Measurements from ENCODE around the gene RBMS3.

Gene RBMS3

DNA sequence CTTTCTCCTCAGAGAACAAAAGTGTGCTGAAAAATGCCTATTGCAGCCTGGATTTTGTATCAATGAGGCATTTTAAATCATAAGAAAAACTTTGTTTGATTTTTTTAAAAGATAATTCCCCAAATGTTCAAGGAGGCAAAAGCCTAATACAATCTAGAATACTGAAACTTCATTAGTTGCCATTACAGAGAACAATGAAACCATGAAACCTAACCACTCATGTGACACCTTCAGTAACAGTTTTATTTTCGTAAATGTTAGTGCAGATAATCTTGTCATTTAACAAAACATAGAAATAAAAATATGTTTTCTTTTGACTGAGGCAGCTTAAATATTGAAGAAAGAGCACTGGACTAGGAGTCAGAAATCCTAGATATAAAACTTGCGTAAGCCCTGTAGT, 655.9 kb downstream of the RBMS3 start:
- no peak for DNase-seq (ENCODE audit: low read depth in 2 of 2)

DNA sequence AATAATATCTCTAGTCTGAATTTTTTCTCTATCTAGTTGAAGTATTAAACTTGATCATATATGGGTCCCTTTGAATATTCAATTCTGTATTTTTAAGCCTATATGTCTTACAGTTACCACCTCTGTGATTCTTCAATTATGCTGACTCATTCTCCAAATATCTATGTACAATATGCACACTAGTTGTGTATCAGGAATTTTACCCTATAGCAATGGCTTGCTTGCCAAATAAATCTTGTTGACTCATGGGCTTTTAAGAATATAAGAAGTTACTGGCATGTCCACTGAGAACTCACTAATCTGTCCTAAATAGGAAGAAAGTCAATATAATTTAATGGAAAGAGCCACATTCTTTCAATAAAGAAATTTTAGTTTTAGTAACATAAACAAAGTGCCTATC, 656.3 kb downstream of the RBMS3 start:
- DNase-seq (ENCODE audit: low read depth in 2 of 2) = no peak

GRCh38 chr3:29940759-29941323, 660.0 kb downstream of the RBMS3 start:
- DNase-seq (ENCODE audit: low read depth in 2 of 2) = no peak

DNA sequence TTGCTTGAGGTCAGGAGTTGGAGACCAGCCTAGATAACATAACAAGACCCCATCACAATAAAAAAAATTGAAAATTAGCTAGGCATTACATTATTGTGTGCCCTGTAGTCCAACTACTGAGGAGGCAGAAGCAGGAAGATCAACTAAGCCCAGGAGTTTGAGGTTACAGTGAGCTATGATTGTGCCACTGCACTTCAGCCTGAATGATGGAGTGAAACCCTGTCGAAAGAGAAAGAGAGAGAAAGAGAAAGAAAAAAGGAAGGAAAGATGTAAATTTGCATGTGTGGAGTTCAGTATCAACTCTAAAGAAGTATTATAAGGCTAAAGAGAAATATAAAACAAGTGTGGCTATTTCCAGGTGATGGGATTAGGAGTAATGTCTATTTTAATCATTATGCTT, 661.4 kb downstream of the RBMS3 start:
- no peak for DNase-seq (ENCODE audit: low read depth in 2 of 2)

DNA sequence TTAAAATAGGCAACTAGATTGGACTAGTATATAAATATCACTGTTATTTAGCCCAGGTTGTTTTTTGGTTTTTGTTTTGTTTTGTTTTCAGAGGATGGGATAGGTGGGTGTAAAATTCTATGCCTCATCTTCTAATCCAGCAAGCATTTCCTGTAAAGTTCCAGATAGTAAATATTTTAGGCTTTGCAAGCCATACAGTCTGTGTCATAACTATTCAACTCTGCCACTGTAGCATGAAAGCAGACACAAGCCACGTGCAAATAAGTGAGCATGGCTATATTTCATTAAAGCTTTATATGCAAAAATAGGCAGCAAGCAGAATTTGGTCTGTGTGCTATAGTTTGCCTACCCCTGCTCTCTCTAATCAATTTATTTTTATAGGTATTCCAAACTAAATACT, 668.3 kb downstream of the RBMS3 start:
- no peak for DNase-seq (ENCODE audit: low read depth in 2 of 2)

GRCh38 chr3:29949940-29950616, 669.2 kb downstream of the RBMS3 start:
- DNase-seq (ENCODE audit: low read depth in 2 of 2) = no peak

DNA sequence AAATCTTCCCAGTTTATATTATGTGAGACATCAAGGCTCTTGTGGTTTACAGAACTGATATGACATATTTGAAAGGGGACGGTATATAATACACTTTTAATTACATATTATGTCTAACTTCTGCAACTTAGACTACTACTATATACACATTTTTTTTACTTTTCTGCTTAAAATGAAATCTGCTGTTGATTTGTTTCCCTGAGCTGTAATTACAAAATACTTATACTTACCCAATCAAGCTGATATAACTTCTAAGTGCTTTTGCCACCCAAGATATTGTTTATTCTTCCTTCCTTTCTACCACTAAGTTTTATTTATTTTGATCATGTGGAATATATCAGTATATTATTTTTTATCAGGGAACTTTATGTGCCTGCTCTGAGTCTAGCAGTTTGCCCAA, 671.6 kb downstream of the RBMS3 start:
- DNase-seq (ENCODE audit: low read depth in 2 of 2) = no peak

- no peak for DNase-seq (ENCODE audit: low read depth in 2 of 2)
These were observed 674.5 kb downstream of the RBMS3 start for GRCh38 chr3:29955413-29955812.

GRCh38 chr3:29958816-29959215, 677.9 kb downstream of the RBMS3 start:
- DNase-seq (ENCODE audit: low read depth in 2 of 2) = no peak

DNA sequence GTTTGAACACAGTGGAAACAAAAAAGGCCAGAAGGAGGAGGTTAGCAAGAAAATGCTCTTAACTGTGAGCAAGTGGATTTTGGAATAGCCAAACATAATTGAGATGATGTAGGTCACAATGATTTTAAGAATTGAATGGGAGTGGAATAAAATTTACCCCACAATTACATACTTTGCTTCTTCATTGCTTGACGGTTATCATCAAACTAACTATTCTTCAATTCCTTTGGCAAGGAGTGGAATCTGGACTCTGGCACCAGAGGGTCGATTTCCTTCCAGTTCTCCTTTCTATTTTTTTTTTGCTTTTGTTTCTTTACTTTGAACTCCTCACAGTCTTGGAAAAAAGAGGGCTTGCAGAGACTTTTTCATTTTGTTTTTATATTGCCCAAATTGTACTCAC, 691.0 kb downstream of the RBMS3 start:
- no peak for DNase-seq (ENCODE audit: low read depth in 2 of 2)

DNA sequence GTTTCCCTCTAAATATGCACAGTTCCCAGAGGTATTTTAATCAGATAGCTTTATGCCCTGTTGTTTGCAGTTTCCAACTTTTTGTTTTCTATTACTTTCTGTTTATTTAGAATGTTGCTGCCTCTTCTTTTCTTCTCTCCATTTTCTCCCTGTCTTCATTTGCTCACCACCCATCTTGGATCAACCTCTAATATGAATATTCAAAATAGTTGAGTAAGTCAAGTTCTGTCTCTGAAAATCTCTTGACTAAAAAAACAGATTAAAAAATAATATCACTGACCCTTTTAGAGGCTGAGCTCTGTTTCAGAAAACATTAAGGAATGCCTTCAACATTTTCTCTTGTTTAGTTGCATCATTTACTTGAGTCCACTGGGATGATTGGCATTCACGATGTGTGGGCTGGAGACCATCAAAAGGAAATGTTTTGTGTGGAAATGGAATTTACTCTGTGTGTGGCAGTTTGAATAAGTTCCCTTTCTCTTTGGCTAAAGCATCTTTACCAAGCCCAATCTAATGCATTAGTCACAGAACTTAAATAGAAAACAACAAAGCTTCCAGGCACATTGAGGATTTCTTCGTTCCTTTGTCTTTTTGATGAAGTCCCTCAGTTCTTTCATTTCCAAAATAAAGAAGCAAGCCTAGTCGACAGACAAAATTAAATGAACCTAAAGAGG, 691.6 kb downstream of the RBMS3 start:
- no peak for DNase-seq (ENCODE audit: low read depth in 2 of 2)

- DNase-seq (ENCODE audit: low read depth in 2 of 2) = no peak
These were observed 692.9 kb downstream of the RBMS3 start for GRCh38 chr3:29973763-29974162.

- DNase-seq (ENCODE audit: low read depth in 2 of 2) = no peak
These were observed 696.0 kb downstream of the RBMS3 start for GRCh38 chr3:29976871-29977270.

GRCh38 chr3:29977360-29977759, 696.5 kb downstream of the RBMS3 start:
- DNase-seq (ENCODE audit: low read depth in 2 of 2) = no peak

DNA sequence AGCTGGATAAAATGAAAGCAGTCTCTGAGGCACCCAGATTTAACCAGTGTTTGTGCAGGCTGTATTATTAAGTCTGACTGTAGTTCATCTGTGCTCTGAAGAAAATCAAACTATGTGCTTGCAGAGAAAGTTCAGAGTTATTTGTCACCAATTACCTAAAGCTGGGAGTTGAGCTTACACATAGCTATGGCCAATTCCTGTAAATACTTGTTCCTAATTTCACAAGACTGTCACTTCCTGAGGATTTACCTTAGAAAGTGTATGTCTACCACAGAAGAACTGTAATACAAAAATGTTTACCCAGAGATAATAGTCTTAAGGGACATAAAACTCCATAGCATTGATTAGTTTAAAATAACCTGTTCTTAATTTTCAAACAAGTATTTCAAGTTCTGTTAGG, 697.2 kb downstream of the RBMS3 start:
- no peak for DNase-seq (ENCODE audit: low read depth in 2 of 2)

DNA sequence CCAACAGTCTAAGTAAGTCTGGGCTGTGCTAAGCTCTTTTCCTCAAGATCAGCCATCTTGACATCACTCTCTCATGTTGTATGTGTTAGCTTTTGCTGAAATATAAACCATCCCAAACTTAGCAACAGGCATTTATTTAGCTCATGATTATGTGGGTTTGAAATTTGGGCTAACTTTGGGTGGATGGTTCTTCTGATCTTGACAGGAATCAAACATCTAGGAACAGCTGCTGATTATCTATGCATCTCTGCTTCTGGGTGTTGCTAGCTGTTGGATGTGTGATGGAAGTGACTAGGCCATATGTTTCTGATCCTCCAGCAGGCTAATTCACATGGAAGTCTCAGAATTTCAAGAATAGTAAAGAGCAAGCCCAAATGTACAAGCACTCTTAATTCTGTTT, 710.3 kb downstream of the RBMS3 start:
- DNase-seq (ENCODE audit: low read depth in 2 of 2) = no peak

DNA sequence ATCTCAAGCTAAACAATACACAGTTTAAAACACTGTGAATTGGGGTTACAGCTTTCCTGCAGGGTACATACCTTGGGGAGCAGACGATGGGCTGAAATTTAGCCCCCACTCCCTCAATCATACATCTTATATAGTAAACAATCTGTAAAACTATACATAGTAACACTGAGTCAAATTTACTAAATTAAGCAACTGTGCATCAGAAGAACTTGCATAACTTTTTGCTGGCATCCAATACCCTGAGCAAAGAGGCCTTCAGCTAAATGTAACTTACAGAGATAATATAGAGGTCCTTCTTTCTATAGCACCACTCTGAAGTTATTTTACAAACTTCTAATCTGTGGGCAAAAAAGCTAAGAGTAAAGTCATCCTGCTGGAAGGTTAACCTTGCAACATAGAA, 721.9 kb downstream of the RBMS3 start:
- DNase-seq (ENCODE audit: low read depth in 2 of 2) = no peak

- no peak for DNase-seq (ENCODE audit: low read depth in 2 of 2)
These were observed 722.9 kb downstream of the RBMS3 start for GRCh38 chr3:30003741-30004140.

- no peak for DNase-seq (ENCODE audit: low read depth in 2 of 2)
These were observed 723.6 kb downstream of the RBMS3 start for GRCh38 chr3:30004481-30004880.

DNA sequence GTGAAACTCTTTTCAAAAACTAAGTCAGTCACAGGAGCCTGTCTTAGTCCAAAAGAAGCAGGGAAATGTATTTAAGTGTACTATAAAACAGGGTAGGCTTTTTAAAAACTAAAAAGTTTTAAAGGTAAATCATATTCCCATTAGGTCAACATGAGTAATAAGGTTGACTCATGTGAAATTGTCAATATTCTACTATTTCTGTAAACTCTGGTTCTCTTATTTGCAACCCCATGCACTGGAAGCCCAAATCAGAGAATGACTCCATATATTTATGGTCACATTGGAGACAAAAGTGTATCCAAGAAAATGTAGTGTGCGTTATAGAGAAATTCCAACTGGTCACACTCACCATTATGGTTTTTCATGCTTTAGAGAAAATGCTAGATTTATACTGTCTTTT, 725.2 kb downstream of the RBMS3 start:
- no peak for DNase-seq (ENCODE audit: low read depth in 2 of 2)

DNA sequence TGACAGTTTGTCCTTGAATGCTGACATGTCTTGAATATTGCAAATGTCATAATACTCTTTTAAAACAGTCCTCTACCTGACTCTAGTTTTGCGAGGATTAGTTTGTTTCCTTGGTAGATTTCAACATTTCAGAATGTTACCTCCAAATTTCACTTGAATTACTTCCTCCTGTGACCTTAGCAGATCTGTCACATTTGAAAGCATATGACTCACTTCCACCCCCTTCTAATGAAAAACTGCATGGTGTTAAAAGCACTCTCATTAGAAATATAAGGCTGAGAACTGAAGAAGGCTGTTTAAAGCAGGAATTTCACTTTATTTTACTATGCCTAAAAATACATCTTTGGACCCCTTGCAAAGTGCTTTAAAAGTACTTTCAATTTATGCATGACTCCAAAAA, 726.8 kb downstream of the RBMS3 start:
- no peak for DNase-seq (ENCODE audit: low read depth in 2 of 2)

DNA sequence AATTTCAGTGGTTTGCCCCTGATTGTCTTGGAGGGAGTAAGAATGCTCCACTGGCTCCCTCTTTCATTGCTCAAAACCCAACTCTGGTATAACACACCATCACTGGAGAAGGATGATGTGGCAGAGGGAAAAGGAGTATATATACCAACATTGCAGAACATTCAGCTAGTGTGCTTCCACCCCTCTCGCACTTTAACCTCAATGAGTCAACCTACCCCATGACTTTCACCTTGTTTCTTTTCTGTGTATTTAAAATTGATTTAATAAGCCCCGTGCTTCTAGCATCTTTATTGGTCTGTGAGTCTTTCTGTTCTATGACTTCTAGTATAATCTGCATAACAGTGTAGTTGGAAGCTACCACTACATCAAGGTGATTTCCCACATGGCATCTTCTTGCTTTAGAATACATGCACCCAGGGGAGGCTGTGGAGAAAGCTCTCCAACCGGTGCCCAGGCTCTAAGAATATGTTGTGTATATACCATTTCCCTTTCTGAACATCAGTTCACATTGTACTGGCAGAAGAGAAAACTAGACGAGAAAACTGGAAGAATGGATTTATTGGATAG, 730.4 kb downstream of the RBMS3 start:
- no peak for DNase-seq (ENCODE audit: low read depth in 2 of 2)

- peak in 1 of 2 donors; percentile 1 for DNase-seq (ENCODE audit: low read depth in 2 of 2)
These were observed 732.2 kb downstream of the RBMS3 start for GRCh38 chr3:30012941-30013543.
